Neural cell (in vitro differentiated cells): Measurements from ENCODE around the gene ACTN1. TPM values are rescaled to one million over a fixed set of nuclear protein-coding genes. Genes with fewer than 3 reads are reported as not detected.

ENCODE experiments used
- H2AFZ ChIP-seq: fragments of 200-600, 300-800 bp; sonication (generic), shearing (Covaris generic); 2 replicates; pipeline ENCODE4 v1.6.0; 2014; ENCODE audit warnings: low read depth, mild to moderate bottlenecking, antibody characterized with exemption, low read length, moderate library complexity
- H3F3A ChIP-seq: fragments of 200-600 bp; shearing (Covaris generic); 2 replicates; pipeline ENCODE4 v1.6.1; 2016; ENCODE audit warnings: mild to moderate bottlenecking, moderate library complexity, mixed read lengths, antibody characterized with exemption, low read length; ENCODE audit not compliant: insufficient read depth, poor library complexity, severe bottlenecking
- H3K27ac ChIP-seq: fragments of 200-600, 300-800 bp; sonication (generic), shearing (Covaris generic); 2 replicates; pipeline ENCODE4 v1.5.1; 2014; ENCODE audit warnings: mild to moderate bottlenecking, low read length, moderate library complexity
- H3K27me3 ChIP-seq: fragments of 300-800, 200-600 bp; sonication (generic), shearing (Covaris generic); 2 replicates; pipeline ENCODE4 v1.6.0; 2014; ENCODE audit warnings: mild to moderate bottlenecking, low read depth, low read length, moderate library complexity; ENCODE audit not compliant: insufficient read depth
- H3K36me3 ChIP-seq: fragments of 300-800, 200-600 bp; sonication (generic), shearing (Covaris generic); 2 replicates; pipeline ENCODE4 v1.5.1; 2014; ENCODE audit warnings: mild to moderate bottlenecking, antibody characterized with exemption, low read length, moderate library complexity; ENCODE audit not compliant: insufficient read depth
- H3K4me2 ChIP-seq: fragments of 300-800, 200-600 bp; sonication (generic), shearing (Covaris generic); 2 replicates; pipeline ENCODE4 v1.6.0; 2014; ENCODE audit warnings: mild to moderate bottlenecking, low read length
- H3K4me3 ChIP-seq: fragments of 300-800, 200-600 bp; sonication (generic), shearing (Covaris generic); 2 replicates; pipeline ENCODE4 v1.5.1; 2014; ENCODE audit warnings: mild to moderate bottlenecking, low read length, moderate library complexity
- H3K79me2 ChIP-seq: fragments of 200-600 bp; shearing (Covaris generic); replicated peaks from 2 replicates; pipeline ENCODE4 v1.6.0; 2014; ENCODE audit warnings: mild to moderate bottlenecking, low read length, moderate library complexity; ENCODE audit not compliant: insufficient read depth
- H3K9ac ChIP-seq: fragments of 300-800, 200-600 bp; sonication (generic), shearing (Covaris generic); 2 replicates; pipeline ENCODE4 v1.6.1; 2016; ENCODE audit warnings: mild to moderate bottlenecking, low read length, mixed read lengths
- H3K9me2 ChIP-seq: fragments of 200-600 bp; shearing (Covaris generic); 2 replicates; pipeline ENCODE4 v1.6.1; 2016; ENCODE audit warnings: mild to moderate bottlenecking, low read length, mixed read lengths; ENCODE audit not compliant: insufficient read depth
- H3K9me3 ChIP-seq: fragments of 200-600, 300-800 bp; sonication (generic), shearing (Covaris generic); 2 replicates; pipeline ENCODE4 v1.6.1; 2016; ENCODE audit warnings: mild to moderate bottlenecking, mixed run types, low read length, moderate library complexity, mixed read lengths
- H4K20me1 ChIP-seq: fragments of 200-600 bp; shearing (Covaris generic); 2 replicates; pipeline ENCODE4 v1.6.1; 2016; ENCODE audit warnings: mild to moderate bottlenecking, mixed run types; ENCODE audit not compliant: insufficient read depth
- EP300 ChIP-seq: fragments of 450-650 bp; conservative IDR thresholded peaks from 2 replicates; pipeline ENCODE4 v1.6.1; 2014; ENCODE audit warnings: antibody characterized with exemption, mild to moderate bottlenecking, moderate library complexity; ENCODE audit not compliant: poor library complexity, severe bottlenecking
- EZH2 ChIP-seq: fragments of 200-600, 300-800 bp; shearing (Covaris generic), sonication (generic); IDR thresholded peaks from 2 replicates; pipeline ENCODE4 v1.6.1; 2014; ENCODE audit warnings: antibody characterized with exemption, low read length, borderline replicate concordance, mild to moderate bottlenecking; ENCODE audit not compliant: insufficient read depth, poor library complexity, severe bottlenecking
- MXI1 ChIP-seq: fragments of 450-650 bp; conservative IDR thresholded peaks from 2 replicates; pipeline ENCODE4 v1.6.1; 2014; ENCODE audit warnings: antibody characterized with exemption, mild to moderate bottlenecking; ENCODE audit not compliant: poor library complexity, severe bottlenecking
- POLR2AphosphoS5 ChIP-seq: IDR thresholded peaks from 2 replicates; pipeline ENCODE4 v1.6.1; 2012
- RAD21 ChIP-seq: fragments of 450-650 bp; conservative IDR thresholded peaks from 2 replicates; pipeline ENCODE4 v1.6.1; 2014; ENCODE audit warnings: antibody characterized with exemption, mild to moderate bottlenecking, moderate library complexity
- SMC3 ChIP-seq: fragments of 450-650 bp; conservative IDR thresholded peaks from 2 replicates; pipeline ENCODE4 v1.6.1; 2014; ENCODE audit warnings: antibody characterized with exemption, mild to moderate bottlenecking, moderate library complexity; ENCODE audit not compliant: poor library complexity
- TAF1 ChIP-seq: IDR thresholded peaks from 2 replicates; pipeline ENCODE4 v1.6.1; 2012; ENCODE audit warnings: low read depth
- polyA plus RNA-seq: library from polyadenylated mRNA; depleted of rRNA; stranded (reverse); fragments of >200 nt; gene quantifications from 2 replicates; pipeline ENCODE4 v1.2.3, GENCODE V29; 2014
- TF ChIP-seq, protein P1 (sequence below): fragments of 450-650 bp; IDR thresholded peaks from 2 replicates; pipeline ENCODE4 v1.5.1; 2014; ENCODE audit warnings: antibody characterized with exemption, mild to moderate bottlenecking, moderate library complexity; ENCODE audit not compliant: poor library complexity, severe bottlenecking
- TF ChIP-seq, protein P2 (sequence below): IDR thresholded peaks from 2 replicates; pipeline ENCODE4 v1.6.1; 2012; ENCODE audit warnings: borderline replicate concordance

ACTN1 gene
- polyA plus RNA-seq, 1 donor from 2014 or later: 10.8 TPM

DNA sequence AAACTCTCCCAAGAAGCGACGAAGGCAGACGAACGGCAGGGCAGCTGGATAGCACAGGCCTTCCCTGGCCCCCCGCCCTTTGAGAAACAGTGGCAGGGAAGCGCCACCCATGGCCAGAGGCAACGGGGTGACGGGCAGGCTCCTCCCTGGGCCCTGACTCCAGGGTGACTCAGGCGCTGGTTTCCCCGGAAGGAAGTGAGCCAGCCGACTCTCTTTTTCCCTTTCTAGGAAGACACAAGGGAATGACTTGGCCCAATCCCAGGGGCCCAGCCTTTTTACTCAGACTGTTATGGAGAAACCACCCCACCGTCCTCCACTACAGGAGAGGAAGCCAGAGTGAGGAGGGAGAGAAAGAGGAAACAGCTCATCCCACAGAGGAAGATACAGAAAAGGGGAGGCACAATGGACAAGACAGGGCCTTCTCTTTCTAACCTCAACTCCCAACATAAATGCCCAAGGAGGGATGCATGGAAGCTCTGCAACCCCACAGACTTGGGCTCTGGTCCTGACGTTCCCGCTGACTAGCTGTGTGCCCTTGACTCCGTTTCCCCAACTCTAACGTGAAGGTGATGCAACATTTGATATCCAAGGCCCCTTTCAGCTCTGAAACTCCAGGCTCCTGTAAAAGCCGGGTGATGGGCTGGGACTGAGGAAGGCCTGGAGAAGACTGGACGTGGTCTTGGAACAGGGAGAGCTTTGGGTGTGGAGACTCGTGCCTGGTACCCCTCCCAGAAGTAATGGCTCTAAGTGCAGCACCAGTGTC is 27.9 kb downstream of the ACTN1 start:
- Histone ChIP-seq H3K27me3 (no peaks in the 10 kb centered on the region), H4K20me1 (no peaks in the 10 kb centered on the region), H3K9me3 (no peaks in the 10 kb centered on the region), H3F3A (no peaks in the 10 kb centered on the region), H3K36me3 (no peaks in the 10 kb centered on the region), H3K79me2 (no peaks in the 10 kb centered on the region), H3K4me2 (no peak overlapping the region), H3K9me2 (no peaks in the 10 kb centered on the region), H2AFZ (no peak overlapping the region), H3K27ac (no peak overlapping the region), H3K9ac (no peak overlapping the region), H3K4me3 (no peak overlapping the region)
- TF ChIP-seq, protein P1, sequence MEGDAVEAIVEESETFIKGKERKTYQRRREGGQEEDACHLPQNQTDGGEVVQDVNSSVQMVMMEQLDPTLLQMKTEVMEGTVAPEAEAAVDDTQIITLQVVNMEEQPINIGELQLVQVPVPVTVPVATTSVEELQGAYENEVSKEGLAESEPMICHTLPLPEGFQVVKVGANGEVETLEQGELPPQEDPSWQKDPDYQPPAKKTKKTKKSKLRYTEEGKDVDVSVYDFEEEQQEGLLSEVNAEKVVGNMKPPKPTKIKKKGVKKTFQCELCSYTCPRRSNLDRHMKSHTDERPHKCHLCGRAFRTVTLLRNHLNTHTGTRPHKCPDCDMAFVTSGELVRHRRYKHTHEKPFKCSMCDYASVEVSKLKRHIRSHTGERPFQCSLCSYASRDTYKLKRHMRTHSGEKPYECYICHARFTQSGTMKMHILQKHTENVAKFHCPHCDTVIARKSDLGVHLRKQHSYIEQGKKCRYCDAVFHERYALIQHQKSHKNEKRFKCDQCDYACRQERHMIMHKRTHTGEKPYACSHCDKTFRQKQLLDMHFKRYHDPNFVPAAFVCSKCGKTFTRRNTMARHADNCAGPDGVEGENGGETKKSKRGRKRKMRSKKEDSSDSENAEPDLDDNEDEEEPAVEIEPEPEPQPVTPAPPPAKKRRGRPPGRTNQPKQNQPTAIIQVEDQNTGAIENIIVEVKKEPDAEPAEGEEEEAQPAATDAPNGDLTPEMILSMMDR: no peak
- TF ChIP-seq RAD21 (no peak), MXI1 (no peak), TAF1 (no peak), SMC3 (no peak), EZH2 (no peak), POLR2AphosphoS5 (no peak), EP300 (no peak)
- TF ChIP-seq, protein P2, sequence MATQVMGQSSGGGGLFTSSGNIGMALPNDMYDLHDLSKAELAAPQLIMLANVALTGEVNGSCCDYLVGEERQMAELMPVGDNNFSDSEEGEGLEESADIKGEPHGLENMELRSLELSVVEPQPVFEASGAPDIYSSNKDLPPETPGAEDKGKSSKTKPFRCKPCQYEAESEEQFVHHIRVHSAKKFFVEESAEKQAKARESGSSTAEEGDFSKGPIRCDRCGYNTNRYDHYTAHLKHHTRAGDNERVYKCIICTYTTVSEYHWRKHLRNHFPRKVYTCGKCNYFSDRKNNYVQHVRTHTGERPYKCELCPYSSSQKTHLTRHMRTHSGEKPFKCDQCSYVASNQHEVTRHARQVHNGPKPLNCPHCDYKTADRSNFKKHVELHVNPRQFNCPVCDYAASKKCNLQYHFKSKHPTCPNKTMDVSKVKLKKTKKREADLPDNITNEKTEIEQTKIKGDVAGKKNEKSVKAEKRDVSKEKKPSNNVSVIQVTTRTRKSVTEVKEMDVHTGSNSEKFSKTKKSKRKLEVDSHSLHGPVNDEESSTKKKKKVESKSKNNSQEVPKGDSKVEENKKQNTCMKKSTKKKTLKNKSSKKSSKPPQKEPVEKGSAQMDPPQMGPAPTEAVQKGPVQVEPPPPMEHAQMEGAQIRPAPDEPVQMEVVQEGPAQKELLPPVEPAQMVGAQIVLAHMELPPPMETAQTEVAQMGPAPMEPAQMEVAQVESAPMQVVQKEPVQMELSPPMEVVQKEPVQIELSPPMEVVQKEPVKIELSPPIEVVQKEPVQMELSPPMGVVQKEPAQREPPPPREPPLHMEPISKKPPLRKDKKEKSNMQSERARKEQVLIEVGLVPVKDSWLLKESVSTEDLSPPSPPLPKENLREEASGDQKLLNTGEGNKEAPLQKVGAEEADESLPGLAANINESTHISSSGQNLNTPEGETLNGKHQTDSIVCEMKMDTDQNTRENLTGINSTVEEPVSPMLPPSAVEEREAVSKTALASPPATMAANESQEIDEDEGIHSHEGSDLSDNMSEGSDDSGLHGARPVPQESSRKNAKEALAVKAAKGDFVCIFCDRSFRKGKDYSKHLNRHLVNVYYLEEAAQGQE: no peak

DNA sequence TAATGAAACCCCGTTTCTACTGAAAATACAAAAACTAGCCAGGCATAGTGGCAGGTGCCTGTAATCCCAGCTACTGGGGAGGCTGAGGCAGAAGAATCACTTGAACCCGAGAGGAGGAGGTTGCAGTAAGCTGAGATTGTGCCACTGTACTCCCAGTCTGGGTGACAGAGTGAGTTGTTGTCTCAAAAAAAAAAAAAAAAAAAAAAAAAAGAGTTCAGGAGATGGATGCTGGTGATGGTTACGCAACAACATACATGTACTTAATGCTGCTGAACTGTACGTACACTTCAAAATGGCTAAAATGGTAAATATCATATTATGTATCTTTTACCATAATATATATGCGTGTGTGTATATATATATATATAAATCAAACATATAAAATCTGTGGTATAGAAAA is 29.0 kb downstream of the ACTN1 start:
- Histone ChIP-seq H3K4me3 (no peak overlapping the region), H3K4me2 (no peak overlapping the region), H3K36me3 (no peaks in the 10 kb centered on the region), H3K9me2 (no peaks in the 10 kb centered on the region), H3K9ac (no peak overlapping the region), H3F3A (no peaks in the 10 kb centered on the region), H3K79me2 (no peaks in the 10 kb centered on the region), H3K27ac (no peak overlapping the region), H3K27me3 (no peaks in the 10 kb centered on the region), H2AFZ (no peak overlapping the region), H4K20me1 (no peaks in the 10 kb centered on the region), H3K9me3 (no peaks in the 10 kb centered on the region)
- TF ChIP-seq EP300: no peak
- TF ChIP-seq RAD21: no peak
- no peak for TF ChIP-seq MXI1
- TF ChIP-seq, protein P1: no peak
- TF ChIP-seq POLR2AphosphoS5: no peak
- no peak for TF ChIP-seq SMC3
- TF ChIP-seq TAF1: no peak
- TF ChIP-seq EZH2: no peak
- TF ChIP-seq, protein P2: no peak
